Caco-2 (cell line): ENCODE measurements around the gene MACROD2. TPM values are rescaled to one million over a fixed set of nuclear protein-coding genes. Genes with fewer than 3 reads are reported as not detected.

ENCODE experiments used
- BruUV-seq: library from RNA; stranded (reverse); fragments of 400-500 nt; replicated peaks from 2 replicates; lab custom pipeline; 2021; lab: Mats Ljungman, UMichigan
- CTCF ChIA-PET: fragments of 300-600 bp; sonication (Branson Sonifier 250); formaldehyde crosslinking; loops from one replicate; lab custom pipeline; 2022; ENCODE audit warnings: antibody characterized with exemption; lab: Charles Lee
- POLR2A ChIA-PET: fragments of 300-600 bp; sonication (Branson Sonifier 250); formaldehyde crosslinking; loops from one replicate; lab custom pipeline; 2022; ENCODE audit warnings: antibody characterized with exemption; lab: Charles Lee
- DNase-seq, 2 experiments: peaks; one replicate each; pipeline versions ENCODE4 v3.0.0 to v3.0.0-alpha.2; 2020 to 2022
- H3K27me3 ChIP-seq: replicated peaks from 2 replicates; pipeline ENCODE4 v1.6.0; 2011; ENCODE audit warnings: low read length; ENCODE audit not compliant: control insufficient read depth, insufficient read depth
- H3K36me3 ChIP-seq: 2 replicates; pipeline ENCODE4 v1.5.1; 2011; ENCODE audit warnings: low read length; ENCODE audit not compliant: control insufficient read depth, insufficient read depth
- H3K4me1 ChIP-seq: fragments of 250-450 bp; sonication (Bioruptor Pico); 2 replicates; pipeline ENCODE4 v1.5.1; 2020; ENCODE audit warnings: mild to moderate bottlenecking
- H3K4me3 ChIP-seq: 2 replicates; pipeline ENCODE4 v1.5.1; 2011; ENCODE audit warnings: low read depth, mild to moderate bottlenecking, control low read depth, low read length
- H3K9me3 ChIP-seq: fragments of 250-450 bp; sonication (Bioruptor Pico); 2 replicates; pipeline ENCODE4 v1.5.1; 2020; ENCODE audit warnings: mild to moderate bottlenecking, moderate library complexity
- H3K27ac Mint-ChIP-seq: one replicate; pipeline ENCODE4 v1.8.0; 2022; ENCODE audit warnings: mixed read lengths; ENCODE audit not compliant: unreplicated experiment
- H3K27me3 Mint-ChIP-seq: one replicate; pipeline ENCODE4 v1.8.0; 2022; ENCODE audit warnings: mixed read lengths; ENCODE audit not compliant: insufficient read depth, unreplicated experiment
- H3K36me3 Mint-ChIP-seq: one replicate; pipeline ENCODE4 v1.8.0; 2022; ENCODE audit warnings: mild to moderate bottlenecking, mixed read lengths; ENCODE audit not compliant: insufficient read depth, unreplicated experiment
- H3K4me1 Mint-ChIP-seq: one replicate; pipeline ENCODE4 v1.8.0; 2022; ENCODE audit warnings: low read depth, mixed read lengths; ENCODE audit not compliant: unreplicated experiment
- H3K4me3 Mint-ChIP-seq: one replicate; pipeline ENCODE4 v1.8.0; 2022; ENCODE audit warnings: mild to moderate bottlenecking, moderate library complexity, mixed read lengths; ENCODE audit not compliant: unreplicated experiment
- H3K9me3 Mint-ChIP-seq: one replicate; pipeline ENCODE4 v1.8.0; 2022; ENCODE audit warnings: mixed read lengths; ENCODE audit not compliant: unreplicated experiment
- CTCF ChIP-seq, 2 experiments: fragments of 200-600 bp in 1 of 2; IDR thresholded peaks; 1 replicate in 1 of 2; 2 replicates in 1 of 2; pipeline versions ENCODE4 v1.5.1 to v1.8.0; 2011 to 2022; ENCODE audit warnings: antibody characterized with exemption in 1 of 2, control low read depth in 1 of 2, inconsistent platforms in 1 of 2, low read depth in 1 of 2, low read length in 1 of 2, mild to moderate bottlenecking in 1 of 2, moderate library complexity in 1 of 2; ENCODE audit not compliant: insufficient read depth in 1 of 2, severe bottlenecking in 1 of 2, unreplicated experiment in 1 of 2
- intact Hi-C: fragments of 100-400 bp; cut with micrococcal nuclease; formaldehyde crosslinking; loops from one replicate; pipeline ENCODE4 v1.10.0; 2022; ENCODE audit not compliant: unreplicated experiment
- total RNA-seq: library from RNA; stranded (reverse); gene quantifications from 2 replicates; pipeline ENCODE4 v1.2.3, GENCODE V29; 2022

MACROD2 gene
- total RNA-seq, 1 experiment from 2014 or later, result 6.4 TPM

DNA sequence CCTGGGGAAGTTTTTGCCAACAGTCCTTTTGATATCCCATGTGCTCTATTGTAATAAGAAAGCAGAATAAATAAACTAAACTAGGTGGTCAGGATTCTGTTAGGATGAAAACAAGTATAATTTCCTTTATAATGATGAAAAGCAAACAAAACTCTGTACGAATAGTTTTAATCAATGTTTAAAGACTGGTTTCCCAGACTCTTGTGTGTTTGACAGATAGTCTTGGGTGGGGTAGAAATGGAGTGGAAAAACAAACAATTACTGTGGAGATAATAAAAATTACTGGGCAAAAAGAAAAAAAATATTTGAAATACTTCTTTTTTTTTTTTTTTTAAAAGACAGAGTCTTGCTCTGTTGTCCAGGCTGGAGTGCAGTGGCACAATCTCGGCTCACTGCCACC, 494.2 kb downstream of the MACROD2 start:
- Histone ChIP-seq H3K4me3 (no peak overlapping the region), H3K36me3 (no peaks in the 10 kb centered on the region), H3K27me3 (no peaks in the 10 kb centered on the region), H3K9me3 (no peaks in the 10 kb centered on the region), H3K4me1 (no peaks in the 10 kb centered on the region)
- Mint-ChIP-seq H3K4me3 (no peak overlapping the region), H3K4me1 (peaks cover 14% of the 10 kb centered on the region), H3K36me3 (no peaks in the 10 kb centered on the region), H3K27ac (no peak overlapping the region), H3K27me3 (no peaks in the 10 kb centered on the region), H3K9me3 (peaks cover 9% of the 10 kb centered on the region)
- no peak for DNase-seq
- no peak for TF ChIP-seq CTCF (IDR thresholded peaks at IDR 0.05; ENCODE audit: insufficient read depth in 1 of 2, low read depth in 1 of 2, low read length in 1 of 2, severe bottlenecking in 1 of 2, unreplicated experiment in 1 of 2)
- CTCF ChIA-PET, result no interaction called here
- intact Hi-C loops, result no loop called here
- no TSS peak for BruUV-seq
- POLR2A ChIA-PET, result no interaction called here

DNA sequence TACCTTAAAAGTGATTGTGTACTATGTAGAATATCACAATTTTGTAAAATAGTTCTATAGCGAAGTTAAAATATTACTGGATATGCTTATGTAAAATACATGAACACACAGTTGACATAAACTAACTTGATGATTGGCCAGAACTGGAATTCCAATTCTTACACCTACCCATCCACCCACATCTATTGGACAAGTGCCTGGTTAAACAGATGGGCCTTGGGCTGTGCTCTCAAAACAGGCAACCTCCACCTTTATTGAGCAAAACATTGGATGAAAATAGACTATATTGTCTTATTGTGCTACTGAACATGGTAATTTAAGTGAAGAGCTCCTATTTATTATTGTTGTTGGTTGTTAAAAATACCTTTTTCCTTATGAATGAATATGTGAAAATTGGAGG, 496.1 kb downstream of the MACROD2 start:
- no peak for DNase-seq
- ChIA-PET POLR2A (no interaction called here), CTCF (no interaction called here)
- Histone ChIP-seq H3K4me1 (no peaks in the 10 kb centered on the region), H3K36me3 (no peaks in the 10 kb centered on the region), H3K9me3 (no peaks in the 10 kb centered on the region), H3K4me3 (no peak overlapping the region), H3K27me3 (no peaks in the 10 kb centered on the region)
- Mint-ChIP-seq H3K4me1 (peaks cover 14% of the 10 kb centered on the region), H3K9me3 (no peaks in the 10 kb centered on the region), H3K27ac (no peak overlapping the region), H3K27me3 (no peaks in the 10 kb centered on the region), H3K4me3 (no peak overlapping the region), H3K36me3 (no peaks in the 10 kb centered on the region)
- intact Hi-C loops, result no loop called here
- no peak for TF ChIP-seq CTCF (IDR thresholded peaks at IDR 0.05; ENCODE audit: insufficient read depth in 1 of 2, low read depth in 1 of 2, low read length in 1 of 2, severe bottlenecking in 1 of 2, unreplicated experiment in 1 of 2)
- BruUV-seq, result no TSS peak

DNA sequence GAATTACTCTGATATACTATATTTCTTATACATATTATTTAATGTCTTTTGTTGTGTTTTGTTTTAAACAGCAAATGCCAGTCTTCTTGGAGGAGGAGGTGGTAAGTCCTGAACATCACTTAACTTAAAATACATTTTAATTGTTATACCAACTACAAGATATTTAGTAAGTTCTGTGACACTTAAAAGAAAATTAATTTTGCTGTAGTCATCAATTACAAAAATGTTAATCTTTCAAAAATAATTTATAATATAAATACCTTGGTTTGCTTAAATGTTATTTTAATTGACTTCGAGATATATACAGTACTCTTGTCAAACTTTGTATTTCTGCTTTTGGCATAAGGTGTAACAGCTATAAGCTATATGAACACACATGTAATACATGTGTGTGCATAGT, 498.1 kb downstream of the MACROD2 start:
- DNase-seq, result no peak
- ChIA-PET CTCF (no interaction called here), POLR2A (no interaction called here)
- H3K36me3 Mint-ChIP-seq, result no peaks in the 10 kb centered on the region
- Histone ChIP-seq H3K36me3 (no peaks in the 10 kb centered on the region), H3K9me3 (no peaks in the 10 kb centered on the region), H3K4me3 (no peak overlapping the region), H3K4me1 (no peaks in the 10 kb centered on the region), H3K27me3 (no peaks in the 10 kb centered on the region)
- H3K9me3 Mint-ChIP-seq, result no peaks in the 10 kb centered on the region
- intact Hi-C loops, result no loop called here
- no peaks in the 10 kb centered on the region for H3K27me3 Mint-ChIP-seq
- H3K4me1 Mint-ChIP-seq, result peaks cover 12% of the 10 kb centered on the region
- no peak for TF ChIP-seq CTCF (IDR thresholded peaks at IDR 0.05; ENCODE audit: insufficient read depth in 1 of 2, low read depth in 1 of 2, low read length in 1 of 2, severe bottlenecking in 1 of 2, unreplicated experiment in 1 of 2)
- no peak overlapping the region for H3K4me3 Mint-ChIP-seq
- H3K27ac Mint-ChIP-seq, result no peak overlapping the region
- BruUV-seq, result no TSS peak
